Gastrocnemius medialis (tissue), 4 donors: ENCODE measurements around the gene TRAM1L1. TPM values are rescaled to one million over a fixed set of nuclear protein-coding genes. Genes with fewer than 3 reads are reported as not detected.

Experiments
- ATAC-seq, 2 donors: fragments of 150-250 bp; one replicate each; pipeline ENCODE4 v1.9.1; 2016
- DNase-seq, 2 donors: peaks; one replicate each; pipeline ENCODE4 v3.0.0-alpha.2; 2019
- H3K27ac ChIP-seq, 4 donors: fragments of 200-600 bp; sonication (generic); 1 replicate in 1 of 4; 2 replicates in 3 of 4; pipeline ENCODE4 v1.5.1; 2016 to 2018; ENCODE audit warnings: mild to moderate bottlenecking in 2 of 4, moderate library complexity in 1 of 4
- H3K27me3 ChIP-seq, 3 donors: fragments of 200-600 bp; sonication (generic) in 2 of 3; 1 replicate in 1 of 3; 2 replicates in 2 of 3; pipeline versions ENCODE4 v1.5.1 to v1.6.0; 2016 to 2019; ENCODE audit warnings: mild to moderate bottlenecking in 1 of 3, moderate library complexity in 1 of 3
- H3K36me3 ChIP-seq, 2 donors: fragments of 200-600 bp; sonication (generic) in 1 of 2; one replicate each; pipeline ENCODE4 v1.5.1; 2017 to 2018
- H3K4me1 ChIP-seq, 2 donors: fragments of 200-600 bp; sonication (generic) in 1 of 2; one replicate each; pipeline ENCODE4 v1.5.1; 2016 to 2017; ENCODE audit warnings: mild to moderate bottlenecking in 2 of 2
- H3K4me3 ChIP-seq, 4 donors: fragments of 200-600 bp; sonication (generic) in 3 of 4; 1 replicate in 1 of 4; 2 replicates in 3 of 4; pipeline ENCODE4 v1.5.1; 2016 to 2019; ENCODE audit warnings: mild to moderate bottlenecking in 2 of 4
- H3K9me3 ChIP-seq, 3 donors: fragments of 200-600 bp; sonication (generic) in 2 of 3; 1 replicate in 1 of 3; 2 replicates in 2 of 3; pipeline ENCODE4 v1.5.1; 2016 to 2019
- CTCF ChIP-seq, 5 experiments: fragments of 450-650 bp in 3 of 5; fragments of 200-600 bp in 2 of 5; sonication (generic) in 2 of 5; IDR thresholded peaks in 4 of 5; conservative IDR thresholded peaks in 1 of 5; 1 replicate in 4 of 5; 2 replicates in 1 of 5; pipeline ENCODE4 v1.5.1; 2016 to 2019; ENCODE audit warnings: antibody characterized with exemption in 5 of 5, mild to moderate bottlenecking in 3 of 5, moderate library complexity in 3 of 5
- POLR2A ChIP-seq, 2 donors: fragments of 450-650 bp; IDR thresholded peaks; one replicate each; pipeline ENCODE4 v1.6.1; 2017; ENCODE audit warnings: antibody characterized with exemption in 2 of 2, mild to moderate bottlenecking in 2 of 2, moderate library complexity in 2 of 2
- in situ Hi-C, 4 donors: fragments of 200-750 bp; cut with MboI; loops; one replicate each; pipeline versions ENCODE4 v1.15.0 to v1.8.0; 2017; ENCODE audit warnings: low sequenced_read_pairs in 4 of 4
- intact Hi-C: fragments of 100-400 bp; cut with DNase I; formaldehyde crosslinking; loops from one replicate; pipeline ENCODE4 v1.15.1; 2023; ENCODE audit warnings: low total_unique reads
- total RNA-seq, 4 donors: library from RNA; depleted of rRNA; stranded (reverse); fragments of >200 nt; gene quantifications; one replicate each; pipeline versions ENCODE4 v1.1.0 to v1.2.3, GENCODE V29; 2016

TRAM1L1 gene
- total RNA-seq, 4 donors from 2014 or later = 0.18 to 0.32 TPM; not detected in 2

- no peak for ATAC-seq
- H3K9me3 ChIP-seq = no peaks in the 10 kb centered on the region
- in situ Hi-C loops (no loop called here), intact Hi-C loops (no loop called here)
- no peak overlapping the region for H3K27ac ChIP-seq
- no peak overlapping the region for H3K4me3 ChIP-seq
- no peaks in the 10 kb centered on the region for H3K4me1 ChIP-seq
- no peaks in the 10 kb centered on the region for H3K27me3 ChIP-seq
- H3K36me3 ChIP-seq = no peaks in the 10 kb centered on the region
- no peak for DNase-seq
- TF ChIP-seq POLR2A (IDR thresholded peaks at IDR 0.05) (no peak), CTCF (IDR thresholded peaks at IDR 0.05 in 4 of 5, conservative IDR thresholded peaks at IDR 0.05 in 1 of 5) (no peak)
Observed at GRCh38 chr4:117093571-117093970, 8.2 kb upstream of the TRAM1L1 start.

DNA sequence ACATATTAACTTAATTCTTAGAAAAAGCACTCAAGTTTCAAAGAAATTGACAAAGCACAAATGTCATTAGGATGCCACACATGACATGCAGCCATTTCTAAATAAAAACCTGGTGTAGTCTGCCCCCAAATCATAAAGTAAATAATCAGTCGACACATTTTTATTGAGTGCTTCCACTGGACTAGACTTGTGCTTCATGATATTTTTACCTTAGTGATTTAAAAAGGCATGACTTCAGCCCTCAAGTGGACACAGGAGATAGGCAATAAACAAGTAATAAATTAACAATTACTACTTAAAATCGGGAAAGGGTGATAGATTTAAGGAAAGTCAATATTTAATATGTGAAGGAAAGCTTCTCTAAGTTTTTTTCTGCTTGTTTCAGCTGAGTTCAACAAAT is 7.6 kb downstream of the TRAM1L1 start:
- Histone ChIP-seq H3K27ac (no peak overlapping the region), H3K9me3 (no peaks in the 10 kb centered on the region), H3K4me3 (no peak overlapping the region), H3K4me1 (no peaks in the 10 kb centered on the region), H3K27me3 (no peaks in the 10 kb centered on the region), H3K36me3 (no peaks in the 10 kb centered on the region)
- no peak for ATAC-seq
- in situ Hi-C loops = no loop called here
- no peak for DNase-seq
- intact Hi-C loops = no loop called here
- TF ChIP-seq CTCF (IDR thresholded peaks at IDR 0.05 in 4 of 5, conservative IDR thresholded peaks at IDR 0.05 in 1 of 5) (no peak), POLR2A (IDR thresholded peaks at IDR 0.05) (no peak)

GRCh38 chr4:117068120-117068519 is 17.3 kb downstream of the TRAM1L1 start:
- Histone ChIP-seq H3K4me3 (no peak overlapping the region), H3K27me3 (no peaks in the 10 kb centered on the region), H3K4me1 (no peaks in the 10 kb centered on the region), H3K9me3 (no peaks in the 10 kb centered on the region), H3K36me3 (no peaks in the 10 kb centered on the region), H3K27ac (no peak overlapping the region)
- no peak for ATAC-seq
- DNase-seq = no peak
- intact Hi-C loops = no loop called here
- no peak for TF ChIP-seq POLR2A (IDR thresholded peaks at IDR 0.05)
- TF ChIP-seq CTCF (IDR thresholded peaks at IDR 0.05 in 4 of 5, conservative IDR thresholded peaks at IDR 0.05 in 1 of 5) = no peak
- in situ Hi-C loops = no loop called here

DNA sequence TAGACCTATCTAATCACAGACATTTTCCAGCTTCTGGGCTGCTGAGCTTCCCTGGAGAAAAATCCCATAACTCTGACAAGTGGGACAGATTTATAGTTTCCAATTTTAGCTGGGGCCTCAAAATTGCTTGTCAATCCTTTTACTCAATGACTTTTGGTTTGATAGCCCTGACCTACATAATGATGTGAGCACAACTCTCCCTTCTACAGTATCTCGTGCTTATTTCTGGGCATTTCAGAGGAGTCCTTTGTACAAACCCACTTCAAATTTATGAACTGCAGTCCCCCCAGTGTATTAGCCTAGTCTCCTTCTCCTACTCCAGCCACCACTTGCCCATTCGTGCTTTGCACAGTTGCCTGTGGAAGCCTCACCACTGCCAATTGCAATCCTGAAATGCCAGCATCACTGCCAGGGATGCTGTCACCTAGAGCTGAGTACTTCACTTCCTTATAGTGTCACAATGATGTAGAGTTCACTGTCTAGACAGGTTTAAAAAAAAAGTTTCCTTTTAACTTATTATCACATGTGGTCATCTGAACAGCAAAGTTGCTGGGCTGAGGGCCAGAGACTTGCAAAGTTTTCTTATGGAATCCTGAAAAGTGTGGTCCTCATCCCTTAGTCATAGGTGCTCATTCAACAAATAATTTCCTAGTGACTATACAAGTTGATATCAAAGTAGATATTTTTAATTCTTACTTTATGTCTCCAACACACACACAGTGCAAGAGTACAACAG is 21.2 kb downstream of the TRAM1L1 start:
- ATAC-seq = no peak
- no peak overlapping the region for H3K27ac ChIP-seq
- in situ Hi-C loops (no loop called here), intact Hi-C loops (no loop called here)
- H3K9me3 ChIP-seq = no peaks in the 10 kb centered on the region
- no peak for DNase-seq
- no peaks in the 10 kb centered on the region for H3K4me1 ChIP-seq
- TF ChIP-seq CTCF (IDR thresholded peaks at IDR 0.05 in 4 of 5, conservative IDR thresholded peaks at IDR 0.05 in 1 of 5) = no peak
- no peak for TF ChIP-seq POLR2A (IDR thresholded peaks at IDR 0.05)
- H3K27me3 ChIP-seq = no peaks in the 10 kb centered on the region
- no peaks in the 10 kb centered on the region for H3K36me3 ChIP-seq
- no peak overlapping the region for H3K4me3 ChIP-seq

DNA sequence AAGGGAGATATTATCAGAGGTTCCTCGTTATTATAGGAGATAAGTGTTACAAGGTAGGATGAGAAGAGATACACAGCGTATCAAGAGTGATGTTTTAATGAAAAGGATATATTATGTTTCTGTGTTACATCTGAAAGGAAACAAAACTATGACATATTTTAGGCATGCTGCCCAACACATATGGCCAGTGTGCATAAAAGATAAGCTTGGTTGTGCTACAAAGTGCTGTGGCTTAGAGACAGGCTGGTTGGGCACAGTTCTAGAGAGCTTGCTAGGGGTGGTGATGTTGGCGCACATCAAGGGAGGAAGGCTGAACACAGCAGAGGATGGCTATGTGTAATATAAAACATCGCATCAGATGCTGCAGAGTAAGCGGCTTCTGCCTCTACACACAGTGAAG is 42.4 kb downstream of the TRAM1L1 start:
- ATAC-seq (no peak), DNase-seq (no peak)
- intact Hi-C loops = no loop called here
- Histone ChIP-seq H3K4me3 (no peak overlapping the region), H3K27me3 (no peaks in the 10 kb centered on the region), H3K27ac (no peak overlapping the region), H3K36me3 (no peaks in the 10 kb centered on the region), H3K4me1 (no peaks in the 10 kb centered on the region), H3K9me3 (no peaks in the 10 kb centered on the region)
- no peak for TF ChIP-seq CTCF (IDR thresholded peaks at IDR 0.05 in 4 of 5, conservative IDR thresholded peaks at IDR 0.05 in 1 of 5)
- TF ChIP-seq POLR2A (IDR thresholded peaks at IDR 0.05) = no peak
- in situ Hi-C loops = no loop called here
